ENCODE measurements around the gene EOMES.

The EOMES gene

DNA sequence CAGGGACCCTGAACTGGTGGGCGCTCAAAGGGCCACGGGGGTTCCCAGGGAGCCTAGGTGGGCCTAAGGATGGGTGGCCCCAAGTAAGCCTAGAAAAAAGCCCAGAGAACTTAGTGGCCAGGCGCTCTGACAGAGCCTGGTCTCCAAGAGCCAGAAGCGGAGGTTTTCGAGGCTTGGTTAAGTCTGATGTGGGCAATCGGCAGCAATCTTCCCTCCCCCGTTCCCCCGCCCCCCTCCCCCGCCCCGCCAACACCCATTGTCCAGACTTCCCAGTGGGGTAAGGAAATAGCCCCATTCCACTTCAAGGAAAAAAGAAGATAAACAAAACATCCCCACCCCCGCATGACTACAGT, 6.7 kb downstream of the EOMES start:
- POLR2A ChIA-PET, result interaction anchor here (0.7 kb wide), 1 partner anchor 597 kb away, joined by 3 read pairs; no protein-coding TSS in a partner anchor
- no peak for TF ChIP-seq CTCF (IDR thresholded peaks at IDR 0.05; ENCODE audit: control extremely low read depth, extremely low read depth, low read depth, missing control alignments)

DNA sequence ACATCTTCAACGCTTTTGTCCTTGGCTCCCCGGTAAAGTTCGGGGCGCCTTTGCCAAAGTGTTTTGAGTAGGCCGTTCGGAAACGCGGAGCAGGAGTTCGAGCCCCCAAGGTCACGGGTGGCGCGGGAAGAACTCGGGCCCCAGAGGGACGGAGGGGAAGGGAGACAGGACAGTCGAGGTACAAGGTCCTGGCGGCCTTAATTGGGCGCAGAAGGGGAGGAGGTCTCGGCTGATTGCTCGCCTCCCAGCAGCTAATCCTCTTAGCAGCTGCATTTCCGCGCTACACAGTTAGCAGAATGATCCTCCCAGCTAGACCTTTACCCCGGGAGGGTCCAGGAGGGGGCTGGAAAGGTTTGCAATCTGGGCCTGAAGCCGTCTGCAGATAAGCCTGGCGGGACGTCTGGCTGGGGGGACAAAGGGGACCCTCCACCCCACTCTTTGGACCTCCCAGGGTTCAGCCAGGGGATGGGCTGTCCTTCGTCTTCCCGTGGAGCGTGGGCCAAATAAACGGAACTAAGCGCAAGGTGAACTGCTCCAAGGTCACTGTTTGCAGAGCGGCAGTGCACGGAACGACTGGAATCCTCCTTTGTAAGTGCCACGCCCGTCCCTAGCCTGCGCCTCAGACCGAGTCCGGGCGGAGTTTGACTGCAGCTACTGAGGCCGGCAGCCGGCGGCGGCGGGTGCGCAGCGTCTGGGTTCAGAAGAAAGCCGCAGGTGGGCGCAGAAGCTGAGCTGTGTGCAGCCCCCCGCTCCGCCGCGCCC, 7.2 kb downstream of the EOMES start:
- POLR2A ChIA-PET, result interaction anchor here (0.7 kb wide), 1 partner anchor 597 kb away, joined by 3 read pairs; no protein-coding TSS in a partner anchor
- no peak for DNase-seq (ENCODE audit: extremely low spot score)
- TF ChIP-seq CTCF (IDR thresholded peaks at IDR 0.05; ENCODE audit: control extremely low read depth, extremely low read depth, low read depth, missing control alignments), result no peak
- CTCF ChIA-PET, result interaction anchor here (1.1 to 1.9 kb wide), 3 partner anchors 8 to 613 kb away, joined by 4 to 9 read pairs (median 5); no protein-coding TSS in a partner anchor

More for the DNA sequence above, 6.7 kb downstream of the EOMES start:
- no peak for DNase-seq (ENCODE audit: extremely low spot score)
- CTCF ChIA-PET, result interaction anchor here (1.1 to 1.9 kb wide), 3 partner anchors 9 to 613 kb away, joined by 4 to 9 read pairs (median 5); no protein-coding TSS in a partner anchor

GRCh38 chr3:27714146-27714526, 8.0 kb downstream of the EOMES start:
- DNase-seq (ENCODE audit: extremely low spot score), result no peak
- CTCF ChIA-PET, result interaction anchor here (1.1 to 3.2 kb wide), 3 partner anchors 7 to 614 kb away, joined by 3 to 37 read pairs (median 9); partner anchors contain the start of gene EOMES
- POLR2A ChIA-PET, result no interaction called here
- no peak for TF ChIP-seq CTCF (IDR thresholded peaks at IDR 0.05; ENCODE audit: control extremely low read depth, extremely low read depth, low read depth, missing control alignments)

DNA sequence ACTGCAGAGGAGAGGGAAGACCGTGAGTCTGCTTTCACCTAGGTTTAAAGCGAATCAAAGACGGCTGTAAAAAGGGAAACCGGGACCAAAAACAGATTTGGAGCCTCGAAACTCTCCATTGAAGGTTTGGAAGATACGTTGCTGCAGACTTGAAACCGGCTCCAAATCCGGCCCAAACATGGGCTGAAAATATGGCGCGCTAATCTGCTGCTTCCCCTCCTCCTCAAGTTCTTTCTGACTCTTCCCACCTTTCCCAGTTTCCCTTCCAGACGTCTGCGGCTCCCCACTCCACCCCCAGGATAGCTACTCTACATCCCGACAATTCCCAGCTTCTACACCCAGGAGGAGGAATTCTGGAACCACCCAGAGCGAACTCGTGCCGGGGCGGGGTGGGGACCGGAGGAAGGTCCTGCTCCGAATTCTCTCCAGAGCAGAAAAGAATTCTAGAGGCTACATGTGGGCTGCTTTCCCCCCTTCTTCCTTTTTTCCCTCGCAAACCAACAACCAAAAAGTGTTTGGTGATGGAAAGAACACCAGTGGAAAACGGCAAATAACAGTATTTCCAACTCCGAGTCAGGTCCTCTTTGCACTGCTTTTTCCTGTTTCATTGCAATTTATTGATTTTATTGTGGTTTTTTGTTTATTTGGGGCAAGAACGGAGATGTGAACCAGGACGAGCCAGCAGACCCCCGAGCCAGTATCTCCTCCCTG, 8.5 kb downstream of the EOMES start:
- no peak for TF ChIP-seq CTCF (IDR thresholded peaks at IDR 0.05; ENCODE audit: control extremely low read depth, extremely low read depth, low read depth, missing control alignments)

DNA sequence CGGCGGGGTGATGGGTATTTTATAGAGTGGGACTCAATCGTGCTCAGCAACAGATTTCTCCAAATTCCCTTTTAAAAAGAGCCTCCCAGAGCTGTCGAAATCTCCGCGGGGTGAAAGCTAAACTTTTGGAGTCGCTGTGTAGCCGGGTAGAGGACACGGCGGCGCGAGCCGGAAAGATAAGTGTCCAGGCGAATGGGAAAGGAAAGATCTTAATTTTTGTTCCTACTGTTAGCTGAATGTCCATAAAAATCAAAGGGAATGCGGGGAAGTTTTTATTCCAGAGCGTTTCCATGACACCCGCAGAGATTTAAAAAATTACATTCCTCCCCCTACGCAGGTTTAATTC, 9.1 kb downstream of the EOMES start:
- CTCF ChIA-PET, result interaction anchor here (0.8 to 3.2 kb wide), 20 partner anchors 8 to 638 kb away, joined by 3 to 127 read pairs (median 8); partner anchors contain the start of genes AZI2, EOMES and ZCWPW2
- TF ChIP-seq CTCF (IDR thresholded peaks at IDR 0.05; ENCODE audit: control extremely low read depth, extremely low read depth, low read depth, missing control alignments), result no peak
- POLR2A ChIA-PET, result no interaction called here
- DNase-seq (ENCODE audit: extremely low spot score), result no peak

More for the DNA sequence above, 8.5 kb downstream of the EOMES start:
- ChIA-PET POLR2A (no interaction called here), CTCF (interaction anchor here (1.1 to 3.2 kb wide), 6 partner anchors 7 to 631 kb away, joined by 3 to 127 read pairs (median 22); partner anchors contain the start of gene EOMES)
- no peak for DNase-seq (ENCODE audit: extremely low spot score)
